A673 (cell line): Measurements from ENCODE around the gene STEAP3.

Experiments used
- EZH2 ChIP-seq: fragments of 200-600 bp; sonication (generic); IDR thresholded peaks from 2 replicates; pipeline ENCODE4 v1.6.1; 2017; ENCODE audit warnings: borderline replicate concordance, low read depth, mild to moderate bottlenecking, mixed read lengths, antibody characterized with exemption, low read length; ENCODE audit not compliant: poor library complexity, severe bottlenecking
- TF ChIP-seq, protein P1 (sequence below): fragments of 300-800, 200-600 bp; sonication (generic); conservative IDR thresholded peaks from 2 replicates; pipeline ENCODE4 v1.5.1; 2017; ENCODE audit warnings: low read depth, mild to moderate bottlenecking, antibody characterized with exemption, low read length, moderate library complexity, mixed read lengths

- TF ChIP-seq, protein P1, sequence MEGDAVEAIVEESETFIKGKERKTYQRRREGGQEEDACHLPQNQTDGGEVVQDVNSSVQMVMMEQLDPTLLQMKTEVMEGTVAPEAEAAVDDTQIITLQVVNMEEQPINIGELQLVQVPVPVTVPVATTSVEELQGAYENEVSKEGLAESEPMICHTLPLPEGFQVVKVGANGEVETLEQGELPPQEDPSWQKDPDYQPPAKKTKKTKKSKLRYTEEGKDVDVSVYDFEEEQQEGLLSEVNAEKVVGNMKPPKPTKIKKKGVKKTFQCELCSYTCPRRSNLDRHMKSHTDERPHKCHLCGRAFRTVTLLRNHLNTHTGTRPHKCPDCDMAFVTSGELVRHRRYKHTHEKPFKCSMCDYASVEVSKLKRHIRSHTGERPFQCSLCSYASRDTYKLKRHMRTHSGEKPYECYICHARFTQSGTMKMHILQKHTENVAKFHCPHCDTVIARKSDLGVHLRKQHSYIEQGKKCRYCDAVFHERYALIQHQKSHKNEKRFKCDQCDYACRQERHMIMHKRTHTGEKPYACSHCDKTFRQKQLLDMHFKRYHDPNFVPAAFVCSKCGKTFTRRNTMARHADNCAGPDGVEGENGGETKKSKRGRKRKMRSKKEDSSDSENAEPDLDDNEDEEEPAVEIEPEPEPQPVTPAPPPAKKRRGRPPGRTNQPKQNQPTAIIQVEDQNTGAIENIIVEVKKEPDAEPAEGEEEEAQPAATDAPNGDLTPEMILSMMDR: no peak
- no peak for TF ChIP-seq EZH2
Measured at GRCh38 chr2:119230219-119231185, 6.9 kb downstream of the STEAP3 start.
